HG02610 (cell line): ENCODE measurements around the gene PPFIBP2.

Source experiments
- ATAC-seq: cut with Tn5 transposase; IDR thresholded peaks from one replicate; pipeline ENCODE4 v1.9.1; 2021; ENCODE audit warnings: mild to moderate bottlenecking, moderate library complexity; ENCODE audit not compliant: unreplicated experiment

The PPFIBP2 gene

DNA sequence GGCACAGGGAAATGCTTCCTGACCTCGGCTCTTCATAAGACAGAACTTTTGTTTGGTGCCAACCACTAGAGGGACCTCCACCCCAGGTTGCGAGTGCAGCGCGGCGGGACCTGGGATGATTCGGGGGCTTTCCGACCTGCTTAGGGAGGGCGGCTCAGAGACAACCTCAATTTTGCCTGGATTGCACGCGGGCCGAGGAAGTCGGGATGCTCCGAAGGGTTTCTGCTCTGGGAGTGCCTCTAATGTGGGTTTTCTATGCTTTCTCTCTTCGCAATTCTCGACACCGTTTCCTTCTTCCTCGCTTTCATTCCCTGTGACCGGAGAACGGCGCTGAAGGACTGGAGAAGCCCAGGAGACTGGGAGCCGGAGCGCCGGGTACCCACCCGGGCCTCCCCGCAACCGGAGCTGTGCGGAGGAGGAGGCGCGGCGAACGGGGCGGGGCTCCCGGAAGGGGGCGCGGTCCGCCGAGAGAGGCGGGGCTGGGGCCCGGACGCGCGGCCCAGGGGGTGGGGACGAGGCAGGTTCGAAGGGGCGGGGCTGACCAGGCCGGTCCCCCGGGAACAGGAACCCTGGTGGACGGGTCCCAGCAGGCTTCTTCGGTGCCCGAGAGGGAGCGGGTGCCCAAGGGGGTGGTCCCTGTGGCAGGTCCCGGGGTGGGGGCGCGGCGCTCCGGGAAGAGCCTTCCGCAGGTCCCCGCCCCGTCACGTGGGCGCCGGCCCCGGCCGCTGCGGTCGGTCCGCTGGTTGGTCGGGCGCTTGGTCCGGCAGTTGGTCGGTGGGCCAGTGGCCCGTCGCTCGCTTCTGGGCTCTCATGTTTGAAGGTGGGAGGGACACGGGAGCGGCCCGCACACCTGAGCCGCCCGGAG, at the start of gene PPFIBP2:
PPFIBP2 (plus strand) TSS at position 766 of the 865 bp plus-strand sequence. CDS start 35,477 bp downstream, outside the sequence.
- ATAC-seq, result peak; percentile 74

DNA sequence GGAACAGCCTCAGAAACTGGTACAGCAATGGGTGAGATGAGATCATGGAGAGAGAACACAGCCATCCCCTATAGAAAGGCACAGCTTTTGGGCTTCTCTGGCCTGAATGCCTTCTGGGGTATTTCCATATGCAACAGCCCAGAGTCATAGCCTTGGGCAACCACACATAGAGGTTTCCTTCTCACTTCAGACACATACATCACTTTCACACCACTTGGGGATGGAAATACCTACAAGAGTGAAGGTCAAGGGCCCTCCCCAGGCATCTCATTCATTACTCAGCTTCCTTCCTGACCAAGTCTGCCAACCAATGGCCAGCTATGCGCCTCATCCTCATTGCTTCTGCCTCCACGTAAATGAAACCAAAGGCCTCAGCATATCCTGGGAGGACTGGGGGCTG, 46.1 kb upstream of the PPFIBP2 start:
- peak; percentile 92 for ATAC-seq

DNA sequence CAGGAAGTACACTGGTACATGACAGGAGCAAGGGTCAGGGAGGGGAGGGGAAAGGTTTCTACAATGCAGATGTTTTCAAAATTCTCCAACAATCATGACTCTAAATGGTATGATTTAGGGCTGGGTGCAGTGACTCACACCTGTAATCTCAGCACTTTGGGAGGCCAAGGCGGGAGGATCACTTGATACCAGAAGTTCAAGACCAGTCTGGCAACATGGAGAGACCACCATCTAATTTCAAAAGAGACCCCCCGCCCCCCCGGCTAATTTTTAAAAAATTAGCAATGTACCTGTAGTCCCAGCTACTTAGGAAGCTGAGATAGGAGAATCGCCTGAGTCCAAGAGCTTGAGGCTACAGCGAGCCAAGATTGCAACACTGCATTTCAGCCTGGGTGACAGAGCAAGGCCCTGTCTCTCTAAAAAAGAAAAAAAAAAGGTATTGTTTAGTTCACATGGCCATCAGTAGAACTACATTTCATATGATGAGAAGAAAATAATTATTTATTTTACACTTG, 44.4 kb upstream of the PPFIBP2 start:
- ATAC-seq, result no peak

DNA sequence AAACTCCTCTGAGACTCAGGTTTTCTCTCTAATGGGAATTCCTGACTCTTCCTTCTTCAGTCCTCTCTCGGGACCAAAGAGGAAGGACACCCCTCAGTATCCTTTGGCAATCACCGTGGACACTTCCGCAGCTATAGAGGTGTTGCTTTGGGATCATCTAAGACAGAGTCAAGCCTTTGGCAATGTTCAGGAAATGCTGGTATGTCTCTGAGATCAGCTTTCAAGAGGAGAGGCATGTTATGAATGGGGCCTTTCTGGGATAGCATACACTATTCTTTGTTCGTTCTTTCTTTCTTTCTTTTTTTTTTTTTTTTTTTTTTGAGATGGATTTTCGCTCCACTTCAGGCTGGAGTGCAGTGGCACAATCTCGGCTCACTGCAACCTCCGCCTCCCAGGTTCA, 42.7 kb upstream of the PPFIBP2 start:
- ATAC-seq, result no peak

DNA sequence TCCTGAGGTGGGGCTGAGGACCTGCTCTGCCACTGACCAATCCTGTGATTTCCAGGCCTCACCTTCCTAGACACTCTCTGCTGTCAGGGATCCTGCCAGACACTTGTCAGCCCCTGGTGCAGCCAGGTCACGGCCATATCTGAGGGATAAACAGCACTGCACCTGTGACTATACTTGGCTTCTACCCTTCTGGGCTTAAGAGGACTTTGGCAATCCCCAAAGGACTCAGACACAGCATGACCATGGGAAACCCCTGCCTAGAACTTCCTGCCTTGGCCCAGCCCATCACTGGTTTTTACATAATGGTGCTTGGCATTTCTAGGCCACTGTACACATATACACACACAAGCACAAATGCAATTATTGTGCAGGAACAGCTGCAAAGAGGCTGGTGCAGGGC, 40.1 kb upstream of the PPFIBP2 start:
- peak; percentile 98 for ATAC-seq

DNA sequence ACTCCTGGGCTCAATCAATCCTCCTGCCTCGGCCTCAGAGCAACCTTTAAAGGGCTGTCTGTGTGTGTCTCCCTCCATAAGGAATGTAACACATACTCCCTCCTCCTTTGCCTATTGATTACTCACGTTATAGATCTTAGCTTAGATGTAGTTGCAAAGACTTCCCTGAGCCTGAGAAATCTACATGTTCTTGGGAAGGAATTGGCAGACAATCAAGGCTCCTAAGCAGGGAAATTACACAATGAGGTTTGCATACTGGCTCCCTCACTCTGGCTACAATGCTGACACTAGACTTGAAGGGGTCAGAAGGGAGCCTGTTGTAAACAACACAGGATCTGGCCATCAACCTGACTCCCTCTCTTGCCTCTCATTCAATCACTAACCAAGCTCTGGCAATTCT, 33.7 kb upstream of the PPFIBP2 start:
- ATAC-seq, result no peak

DNA sequence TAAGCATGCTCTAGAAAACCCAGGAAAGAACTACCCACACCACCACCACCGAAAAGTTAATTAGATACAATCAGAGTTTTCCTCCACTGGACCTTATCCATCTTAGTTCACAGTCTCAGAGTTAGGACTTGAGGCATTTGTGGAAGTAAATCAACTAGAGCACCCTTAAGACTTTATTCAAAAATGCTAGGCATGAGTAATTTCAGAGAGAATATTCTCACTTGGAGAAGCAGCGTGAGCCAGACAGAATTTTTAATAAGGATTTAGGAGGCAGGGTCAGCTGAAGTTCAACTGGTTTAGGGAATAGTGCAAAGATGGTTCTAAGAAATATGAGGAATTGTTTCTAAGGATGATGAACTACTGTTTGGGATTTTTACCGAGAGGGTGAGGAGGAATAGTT, 29.7 kb upstream of the PPFIBP2 start:
- no peak for ATAC-seq

DNA sequence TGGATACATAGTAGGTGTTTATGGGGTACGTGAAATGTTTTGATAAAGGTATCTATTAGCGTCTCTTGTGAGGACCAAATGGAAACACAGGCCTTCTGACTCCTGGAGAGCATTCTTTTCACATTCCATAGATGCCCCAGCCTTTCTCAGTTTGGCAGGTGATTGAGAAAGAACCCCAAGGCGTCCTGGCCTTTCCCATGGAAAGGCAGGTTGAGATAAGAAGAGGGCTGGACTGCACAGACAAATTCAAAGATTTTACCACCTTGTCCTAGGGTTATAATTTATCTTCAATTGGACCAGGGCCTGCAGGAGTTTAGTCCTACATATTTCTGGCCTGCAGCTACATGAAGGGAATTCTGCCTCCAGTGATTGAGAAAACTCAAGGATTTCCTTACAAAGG, 29.2 kb upstream of the PPFIBP2 start:
- ATAC-seq, result no peak

DNA sequence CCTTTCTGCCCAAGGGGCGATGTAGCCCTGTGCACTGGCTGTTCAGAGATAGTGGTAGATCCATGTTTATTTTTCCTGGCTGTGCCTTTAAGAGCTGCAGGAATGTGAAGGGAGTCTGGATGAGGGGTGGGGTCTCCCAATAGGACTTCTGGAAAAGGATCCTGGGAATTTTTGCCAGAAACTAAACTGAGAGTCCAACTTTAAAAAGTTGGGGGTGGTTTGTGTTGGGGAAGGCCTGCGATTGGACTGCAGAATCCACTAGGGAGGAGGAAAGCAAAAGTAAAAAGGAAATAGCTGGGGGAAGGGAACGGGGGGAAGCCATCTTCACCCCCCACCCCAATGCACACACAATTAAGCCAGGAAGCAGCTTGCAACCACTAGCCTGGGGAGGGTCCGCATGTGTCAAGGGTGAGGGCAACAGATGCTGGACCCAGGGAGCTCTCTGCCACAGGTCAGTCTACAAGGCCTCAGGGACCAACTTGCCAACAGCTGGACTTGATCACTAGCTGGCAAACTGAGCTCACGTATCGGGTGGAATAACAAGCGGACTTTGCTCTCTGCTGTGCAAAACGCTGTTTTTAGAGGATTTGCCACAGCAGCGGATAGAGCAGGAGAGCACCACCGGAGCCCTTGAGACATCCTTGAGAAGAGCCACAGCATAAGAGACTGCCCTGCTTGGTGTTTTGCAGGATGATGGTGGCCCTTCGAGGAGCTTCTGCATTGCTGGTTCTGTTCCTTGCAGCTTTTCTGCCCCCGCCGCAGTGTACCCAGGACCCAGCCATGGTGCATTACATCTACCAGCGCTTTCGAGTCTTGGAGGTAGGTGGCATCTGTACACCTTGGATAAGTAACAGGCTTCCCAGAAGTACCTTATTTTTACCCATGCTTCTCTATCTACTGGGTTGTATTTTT, 28.4 kb upstream of the PPFIBP2 start, which contains the start of gene OLFML1:
OLFML1 (plus strand) TSS at position 321 of the 912 bp plus-strand sequence; CDS start at position 691, 370 bp downstream.
- ATAC-seq, result no peak

DNA sequence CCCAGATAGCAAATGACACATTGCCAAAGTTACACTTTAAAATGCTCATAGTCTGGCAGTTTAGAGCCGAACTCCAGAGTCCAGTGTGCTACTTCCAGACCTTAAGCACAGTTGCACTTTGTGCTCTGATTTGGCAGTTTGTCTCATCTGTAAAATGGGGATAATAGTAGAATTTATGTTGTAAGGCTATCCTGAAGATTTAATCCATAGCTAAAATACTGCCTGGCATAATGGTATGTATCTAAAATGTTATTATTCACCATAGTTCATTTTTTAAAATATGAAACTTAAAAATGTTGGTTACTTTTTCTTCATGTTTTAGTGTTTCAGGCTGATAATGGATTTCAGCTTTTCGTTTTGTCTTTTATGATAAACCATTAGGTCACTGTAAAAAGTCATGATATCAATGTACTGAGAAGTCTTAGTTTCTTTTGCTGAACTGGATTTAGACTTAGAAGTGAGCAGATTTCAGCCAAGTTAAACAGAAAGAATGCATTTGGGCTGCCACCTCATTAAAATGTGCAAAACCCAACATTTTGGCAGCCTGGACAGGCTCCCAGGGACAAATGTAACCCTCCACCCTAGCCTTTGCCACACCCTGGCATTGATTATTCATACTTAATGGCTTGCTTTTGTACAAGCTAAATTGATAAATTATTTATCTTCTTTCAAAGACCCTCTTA, 27.6 kb upstream of the PPFIBP2 start:
- ATAC-seq, result no peak

DNA sequence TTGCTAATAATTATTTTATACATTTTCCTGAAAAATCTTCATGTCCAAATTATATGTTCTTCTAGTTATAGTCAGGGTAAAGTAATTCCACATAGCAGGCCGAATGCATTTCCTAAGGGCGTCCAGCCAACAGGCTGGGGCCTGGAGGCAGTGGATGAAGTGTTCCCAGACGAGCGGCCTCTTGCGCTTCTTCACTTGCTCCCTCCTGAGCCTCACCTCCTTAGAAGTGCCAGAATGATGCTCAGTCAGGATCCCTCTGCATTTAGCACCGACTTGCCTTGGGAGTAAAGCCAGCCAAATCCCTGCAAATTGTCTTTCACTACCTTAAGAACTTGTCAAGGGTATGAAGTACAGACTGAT, 27.0 kb upstream of the PPFIBP2 start:
- no peak for ATAC-seq

DNA sequence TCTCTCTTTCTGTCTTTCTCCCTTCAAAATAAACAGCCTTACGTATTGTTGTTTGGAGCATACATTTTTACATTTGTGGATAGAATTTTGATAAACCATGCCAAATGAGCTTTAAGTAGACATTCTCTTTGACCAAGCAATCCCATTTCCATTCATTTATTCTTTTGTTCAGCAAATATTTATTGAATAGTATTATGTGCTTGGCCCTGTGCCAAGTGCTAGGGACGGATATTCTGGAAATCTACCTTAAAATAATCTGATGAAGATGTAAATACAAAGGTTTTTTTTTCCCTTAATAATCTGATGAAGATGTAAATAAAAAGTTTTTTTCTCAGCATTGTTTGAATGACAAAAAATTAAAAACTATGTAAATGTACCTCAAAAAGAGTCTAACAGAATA, 26.4 kb upstream of the PPFIBP2 start:
- ATAC-seq, result no peak

DNA sequence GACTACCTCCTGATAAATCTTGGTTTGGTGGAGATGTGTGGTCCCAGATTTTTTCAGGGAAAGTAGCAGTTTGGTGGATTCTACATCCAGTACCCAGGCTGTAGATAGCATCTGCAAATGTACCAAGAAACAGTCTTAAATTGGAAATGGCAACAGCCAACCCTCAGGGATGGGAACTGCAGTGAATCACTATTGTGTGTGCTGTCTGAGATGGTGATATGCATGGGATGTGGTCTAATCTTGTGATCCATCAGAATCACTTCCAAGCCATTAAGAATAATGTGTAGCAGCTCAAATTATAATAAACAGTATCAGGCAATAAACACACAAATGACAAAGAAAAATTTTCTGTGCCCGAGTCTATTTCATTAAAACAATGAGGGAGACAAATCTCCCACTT, 25.1 kb upstream of the PPFIBP2 start:
- ATAC-seq, result no peak

DNA sequence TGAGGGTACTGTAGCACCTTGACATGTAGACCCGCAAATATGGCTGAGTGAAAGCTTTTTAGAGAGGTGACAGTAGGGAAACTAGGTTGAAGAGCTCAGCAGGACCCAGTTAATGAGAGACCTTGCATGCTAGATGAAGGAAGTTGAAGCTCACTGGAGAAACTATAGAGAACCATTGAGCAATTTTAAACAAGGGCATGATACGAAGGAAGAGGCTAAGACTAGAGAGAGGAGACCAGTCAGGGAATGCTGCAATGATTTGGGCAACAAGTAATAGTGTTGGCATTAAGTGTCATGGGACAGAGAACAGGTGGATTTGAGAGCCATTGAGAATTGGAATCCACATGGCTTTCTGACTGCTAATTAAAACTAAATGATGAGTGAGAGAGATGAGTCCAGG, 24.4 kb upstream of the PPFIBP2 start:
- ATAC-seq, result no peak

DNA sequence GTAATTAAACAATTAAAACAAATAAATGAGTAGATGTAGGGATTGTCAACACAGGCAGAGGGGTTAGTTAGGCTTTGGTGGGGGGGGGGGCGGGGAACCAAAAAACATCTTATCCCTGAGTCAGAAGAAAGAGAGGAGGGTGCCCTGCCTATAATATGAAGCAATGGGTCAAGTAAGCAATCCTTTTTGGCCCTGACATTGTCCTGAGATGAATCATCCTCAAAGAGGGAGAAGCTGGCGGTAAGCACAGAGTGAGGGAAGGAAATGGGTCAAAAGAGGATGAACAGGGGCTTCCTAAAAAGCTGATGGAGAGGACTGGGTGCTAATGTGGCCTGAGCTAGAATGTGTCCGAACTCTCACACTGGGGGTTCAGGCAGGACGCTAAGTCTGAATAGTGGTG, 23.7 kb upstream of the PPFIBP2 start:
- ATAC-seq, result no peak

DNA sequence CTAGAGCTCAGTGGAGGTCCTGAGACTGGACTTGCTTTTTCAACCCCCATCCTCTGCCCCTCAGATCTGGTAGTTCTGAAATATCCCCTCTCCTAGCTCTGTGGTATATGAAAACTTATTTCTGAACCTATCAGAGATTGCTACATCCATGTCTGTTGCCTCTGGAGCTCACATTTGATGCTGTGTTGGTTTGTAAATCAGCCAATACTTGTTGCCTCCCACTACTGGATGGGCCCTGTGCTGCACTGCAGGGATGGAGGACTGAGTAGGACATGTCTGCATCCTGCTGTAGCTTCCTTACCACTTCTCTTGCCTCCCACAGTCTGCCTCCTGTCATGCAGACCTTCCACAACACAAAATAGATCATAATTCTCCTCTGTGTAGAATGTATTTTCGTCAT, 23.3 kb upstream of the PPFIBP2 start:
- no peak for ATAC-seq

DNA sequence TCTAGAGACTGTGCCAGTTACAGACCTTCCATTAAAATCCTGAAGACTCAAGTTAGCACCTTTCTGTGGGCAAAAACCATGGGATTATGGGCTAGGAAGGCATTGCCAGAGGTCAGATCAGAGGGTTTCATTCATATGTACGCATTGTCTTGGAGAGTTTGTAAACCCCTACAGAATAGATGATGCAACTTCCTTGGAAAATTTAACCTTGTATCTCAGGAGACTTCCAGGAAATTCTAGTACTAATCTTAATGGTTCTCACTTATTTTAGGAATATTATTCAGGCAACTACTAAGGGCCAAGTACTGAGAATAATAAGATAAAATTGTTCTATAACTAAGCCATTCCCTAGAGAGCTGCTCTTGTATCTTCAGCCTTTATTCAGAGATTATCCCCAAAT, 21.5 kb upstream of the PPFIBP2 start:
- no peak for ATAC-seq

DNA sequence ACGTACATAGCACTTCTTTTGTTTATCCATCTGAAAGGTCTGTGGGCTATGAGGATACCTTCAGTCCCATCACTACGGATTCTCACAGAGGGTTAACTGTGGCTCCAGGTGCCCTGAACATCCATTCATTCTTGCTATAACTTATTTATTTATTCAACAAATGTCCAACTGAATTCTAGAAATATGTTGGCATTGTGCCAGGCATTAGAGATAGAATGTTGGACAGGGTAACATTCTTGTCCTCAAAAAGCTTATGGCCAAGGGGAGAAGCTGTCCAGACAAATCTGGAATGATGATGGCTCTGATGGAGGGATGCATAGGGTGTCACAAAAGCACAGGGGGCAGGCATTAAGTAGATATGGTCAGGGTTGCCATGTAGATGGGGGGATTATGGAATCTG, 20.1 kb upstream of the PPFIBP2 start:
- no peak for ATAC-seq

DNA sequence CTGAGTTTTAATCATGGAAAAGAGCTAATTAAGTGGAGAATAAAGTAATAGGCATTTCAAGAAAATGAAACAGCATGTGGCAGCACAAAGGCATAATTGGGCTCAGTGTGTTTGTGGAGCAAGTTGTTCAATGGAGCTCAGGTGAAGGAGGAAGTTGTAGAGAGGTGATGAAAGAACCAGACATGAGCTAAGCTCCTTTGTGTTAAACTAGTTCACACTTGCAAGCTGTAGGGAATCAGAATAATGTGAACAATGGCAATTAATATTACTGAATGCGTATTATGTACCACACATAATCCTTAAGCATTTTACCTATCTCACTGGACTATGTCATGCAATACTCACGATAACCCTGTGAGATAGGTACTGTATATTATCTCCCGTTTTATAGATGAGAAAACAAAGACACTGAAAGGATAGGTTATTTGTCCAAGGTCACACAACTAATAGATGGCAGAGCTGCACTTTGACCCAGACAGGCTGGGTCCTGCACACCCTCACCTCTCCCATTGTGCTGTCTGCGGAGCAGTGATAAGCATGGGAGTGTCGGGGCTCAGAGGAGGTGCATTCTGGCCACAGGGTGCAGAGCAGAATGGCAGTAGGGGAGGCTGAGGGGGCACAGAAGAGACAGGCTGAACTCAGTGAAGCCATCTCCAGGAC, 19.6 kb upstream of the PPFIBP2 start:
- no peak for ATAC-seq

DNA sequence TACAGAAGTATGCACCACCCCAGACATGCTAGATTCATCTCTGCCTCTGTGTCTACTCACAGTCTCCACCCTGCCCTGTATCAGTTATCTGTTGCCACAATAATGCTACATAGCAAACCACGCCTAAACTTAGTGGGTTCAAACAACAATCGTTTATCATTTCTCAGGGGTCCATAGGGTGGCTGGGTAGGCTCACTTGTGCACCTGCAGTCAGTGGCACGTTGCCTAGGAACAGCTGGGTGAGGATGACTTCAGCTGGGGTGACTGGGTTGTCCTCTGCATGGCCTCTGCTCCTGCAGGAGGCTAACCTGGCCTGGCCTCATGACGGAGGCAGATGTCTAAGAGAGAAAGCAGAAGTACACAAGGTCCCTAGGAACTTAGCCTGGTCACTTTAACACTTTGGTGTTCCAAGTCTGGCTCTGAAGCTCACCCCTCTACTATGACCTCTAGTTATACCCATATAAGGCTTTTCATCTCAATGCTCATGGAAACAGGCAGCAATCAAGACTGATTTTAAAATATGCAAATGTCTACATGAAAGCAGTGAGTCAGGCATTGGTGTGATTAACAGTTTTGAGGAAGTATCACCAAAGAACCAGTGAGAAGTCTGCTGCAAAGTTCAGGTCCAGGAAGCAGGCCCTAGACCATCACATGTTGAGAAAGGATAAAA, 17.8 kb upstream of the PPFIBP2 start:
- ATAC-seq, result peak; percentile 85
